Mucosa of descending colon (tissue), 3 donors: ENCODE measurements around the gene FAT1. TPM values are rescaled to one million over a fixed set of nuclear protein-coding genes. Genes with fewer than 3 reads are reported as not detected.

ENCODE experiments used
- ATAC-seq: fragments of 200-7000 bp; cut with Tn5 transposase; one replicate; pipeline ENCODE4 v1.9.1; 2020; ENCODE audit warnings: mild to moderate bottlenecking, moderate library complexity
- DNase-seq, 3 donors: peaks; one replicate each; pipeline ENCODE4 v3.0.0-alpha.2; 2020
- H3K36me3 ChIP-seq: fragments of 200-600 bp; one replicate; pipeline ENCODE4 v1.8.0; 2021; ENCODE audit warnings: low read depth, mild to moderate bottlenecking
- H3K4me1 ChIP-seq: fragments of 200-600 bp; one replicate; pipeline ENCODE4 v1.8.0; 2021; ENCODE audit warnings: low read depth, mild to moderate bottlenecking
- H3K4me3 ChIP-seq: fragments of 200-600 bp; one replicate; pipeline ENCODE4 v1.8.0; 2021; ENCODE audit warnings: mild to moderate bottlenecking
- H3K9me3 ChIP-seq: fragments of 200-600 bp; one replicate; pipeline ENCODE4 v1.8.0; 2021; ENCODE audit warnings: mild to moderate bottlenecking
- CTCF ChIP-seq: fragments of 200-600 bp; IDR thresholded peaks from one replicate; pipeline ENCODE4 v1.8.0; 2022; ENCODE audit warnings: antibody characterized with exemption, mild to moderate bottlenecking
- intact Hi-C, 2 donors: fragments of 100-400 bp; cut with DNase I in 1 of 2; cut with micrococcal nuclease in 1 of 2; formaldehyde crosslinking; loops; one replicate each; pipeline versions ENCODE4 v1.11.0 to v1.11.1; 2022; cut with DNase I, micrococcal nuclease
- total RNA-seq, 3 donors: library from RNA; stranded (reverse); fragmentation: NEBNext Ultra II Directional in 2 of 3; extraction: Animal tissue kit (Norgen Biotek cat#: 25700) in 2 of 3; gene quantifications; one replicate each; pipeline versions ENCODE4 v1.2.1 to v1.2.4, GENCODE V29; 2021 to 2023
- donor health status: DM: no; HTN: no; CAD: no; lungs with moderate emphysema.
- donor health status: DM: no; HTN: no; CAD: no.
- donor health status: DM: no; HTN: yes; CAD: no.

FAT1 gene
- total RNA-seq, 3 donors from 2014 or later = 241 to 337 (median 259) TPM

GRCh38 chr4:186557061-186557460 lies 166.6 kb downstream of the FAT1 start:
- no peak for TF ChIP-seq CTCF
- Histone ChIP-seq H3K4me1 (no peaks in the 10 kb centered on the region), H3K4me3 (no peak overlapping the region), H3K9me3 (no peaks in the 10 kb centered on the region), H3K36me3 (no peaks in the 10 kb centered on the region)
- intact Hi-C loops = no loop called here
- DNase-seq = no peak
- ATAC-seq = no peak

- Histone ChIP-seq H3K9me3 (no peaks in the 10 kb centered on the region), H3K4me3 (no peak within 1 kb of the TSS), H3K36me3 (no peaks in the 10 kb centered on the region), H3K4me1 (no peaks in the 10 kb centered on the region)
- peak; percentile 46 to 80 (median 62) for DNase-seq
- peak; percentile 71 for ATAC-seq
- peak; percentile 24 for TF ChIP-seq CTCF
- intact Hi-C loops = no loop called here
These were observed 168.5 kb downstream of the FAT1 start, which contains the start of gene MTNR1A for GRCh38 chr4:186554914-186555827. Gene MTNR1A (minus strand): TSS chr4:186555567. CDS start chr4:186555365, 202 bp downstream.

- ATAC-seq (peak; percentile 89), DNase-seq (peak; percentile 76 to 87 (median 78))
- no peak for TF ChIP-seq CTCF
- no peaks in the 10 kb centered on the region for H3K4me1 ChIP-seq
- no peaks in the 10 kb centered on the region for H3K9me3 ChIP-seq
- no peaks in the 10 kb centered on the region for H3K36me3 ChIP-seq
- intact Hi-C loops = no loop called here
- no peak overlapping the region for H3K4me3 ChIP-seq
These were observed 169.1 kb downstream of the FAT1 start for GRCh38 chr4:186554539-186554913.

- peak; percentile 64 for ATAC-seq
- Histone ChIP-seq H3K4me3 (no peak overlapping the region), H3K4me1 (no peaks in the 10 kb centered on the region), H3K36me3 (no peaks in the 10 kb centered on the region), H3K9me3 (no peaks in the 10 kb centered on the region)
- peak in 2 of 3 donors; percentile 58 to 59 for DNase-seq
- intact Hi-C loops = no loop called here
- TF ChIP-seq CTCF = no peak
These were observed 169.9 kb downstream of the FAT1 start for GRCh38 chr4:186553717-186554116.

GRCh38 chr4:186551849-186552248 lies 171.8 kb downstream of the FAT1 start:
- Histone ChIP-seq H3K4me3 (no peak overlapping the region), H3K9me3 (peaks cover 3% of the 10 kb centered on the region), H3K36me3 (no peaks in the 10 kb centered on the region), H3K4me1 (no peaks in the 10 kb centered on the region)
- ATAC-seq (no peak), DNase-seq (no peak)
- no peak for TF ChIP-seq CTCF
- intact Hi-C loops = no loop called here
